ENCODE measurements around the gene CCAR1.
"Not testable (repeated sequence)": the region's sequence is repeated elsewhere in the genome, so short reads cannot be mapped to it uniquely, and the experiment has no call there.

Gene CCAR1

DNA sequence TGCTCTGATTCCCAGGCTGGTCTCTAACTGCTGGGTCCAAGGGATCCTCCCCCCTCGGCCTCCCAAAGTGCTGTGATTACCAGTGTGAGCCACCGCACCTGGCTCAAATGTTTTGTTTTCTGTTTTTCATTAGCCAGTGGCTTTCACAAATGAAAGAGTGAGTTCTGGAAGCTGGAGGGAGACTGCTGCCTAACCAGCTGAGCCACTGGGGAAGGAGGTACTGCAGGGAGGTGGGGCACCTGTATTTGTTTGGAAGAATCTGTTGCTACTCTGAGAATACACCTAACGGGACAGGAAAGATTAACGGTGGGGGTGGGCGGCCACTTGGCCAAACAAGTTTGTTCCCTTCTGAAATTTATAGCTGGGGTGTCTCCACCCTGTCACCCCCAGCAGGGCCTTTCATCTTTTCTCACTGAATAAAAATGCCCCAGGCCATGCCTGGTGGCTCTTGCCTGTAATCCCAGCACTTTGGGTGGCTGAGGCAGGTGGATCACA is 111.0 kb downstream of the CCAR1 start:
- no peak overlapping the region for H3K4me3 ChIP-seq (ENCODE audit: low read length)
- TF ChIP-seq, protein P1, sequence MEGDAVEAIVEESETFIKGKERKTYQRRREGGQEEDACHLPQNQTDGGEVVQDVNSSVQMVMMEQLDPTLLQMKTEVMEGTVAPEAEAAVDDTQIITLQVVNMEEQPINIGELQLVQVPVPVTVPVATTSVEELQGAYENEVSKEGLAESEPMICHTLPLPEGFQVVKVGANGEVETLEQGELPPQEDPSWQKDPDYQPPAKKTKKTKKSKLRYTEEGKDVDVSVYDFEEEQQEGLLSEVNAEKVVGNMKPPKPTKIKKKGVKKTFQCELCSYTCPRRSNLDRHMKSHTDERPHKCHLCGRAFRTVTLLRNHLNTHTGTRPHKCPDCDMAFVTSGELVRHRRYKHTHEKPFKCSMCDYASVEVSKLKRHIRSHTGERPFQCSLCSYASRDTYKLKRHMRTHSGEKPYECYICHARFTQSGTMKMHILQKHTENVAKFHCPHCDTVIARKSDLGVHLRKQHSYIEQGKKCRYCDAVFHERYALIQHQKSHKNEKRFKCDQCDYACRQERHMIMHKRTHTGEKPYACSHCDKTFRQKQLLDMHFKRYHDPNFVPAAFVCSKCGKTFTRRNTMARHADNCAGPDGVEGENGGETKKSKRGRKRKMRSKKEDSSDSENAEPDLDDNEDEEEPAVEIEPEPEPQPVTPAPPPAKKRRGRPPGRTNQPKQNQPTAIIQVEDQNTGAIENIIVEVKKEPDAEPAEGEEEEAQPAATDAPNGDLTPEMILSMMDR (IDR thresholded peaks at IDR 0.05; ENCODE audit: insufficient read depth, low read depth, low read length, missing control alignments), result no peak
- DNase-seq (ENCODE audit: low read depth), result peak; percentile 10

DNA sequence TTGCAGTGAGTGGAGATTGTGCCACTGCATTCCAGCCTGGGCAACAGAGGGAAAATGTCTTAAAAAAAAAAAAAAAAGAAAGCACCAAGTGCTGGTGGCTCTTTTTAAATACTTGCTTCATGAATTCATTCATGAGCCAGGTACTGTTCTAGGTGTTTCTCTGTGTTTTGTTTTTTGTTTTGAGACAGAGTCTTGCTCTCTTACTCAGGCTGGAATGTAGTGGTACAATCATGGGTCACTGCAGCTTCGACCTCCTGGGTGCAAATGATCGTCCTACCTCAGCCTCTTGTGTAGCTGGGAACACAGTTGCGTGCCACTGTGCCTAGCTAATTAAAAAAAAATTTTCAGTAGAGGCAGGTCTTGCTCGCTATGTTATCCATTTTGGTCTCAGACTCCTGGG is 111.6 kb downstream of the CCAR1 start:
- TF ChIP-seq, protein P1 (IDR thresholded peaks at IDR 0.05; ENCODE audit: insufficient read depth, low read depth, low read length, missing control alignments), result no peak
- DNase-seq (ENCODE audit: low read depth), result no peak
- no peak overlapping the region for H3K4me3 ChIP-seq (ENCODE audit: low read length)

DNA sequence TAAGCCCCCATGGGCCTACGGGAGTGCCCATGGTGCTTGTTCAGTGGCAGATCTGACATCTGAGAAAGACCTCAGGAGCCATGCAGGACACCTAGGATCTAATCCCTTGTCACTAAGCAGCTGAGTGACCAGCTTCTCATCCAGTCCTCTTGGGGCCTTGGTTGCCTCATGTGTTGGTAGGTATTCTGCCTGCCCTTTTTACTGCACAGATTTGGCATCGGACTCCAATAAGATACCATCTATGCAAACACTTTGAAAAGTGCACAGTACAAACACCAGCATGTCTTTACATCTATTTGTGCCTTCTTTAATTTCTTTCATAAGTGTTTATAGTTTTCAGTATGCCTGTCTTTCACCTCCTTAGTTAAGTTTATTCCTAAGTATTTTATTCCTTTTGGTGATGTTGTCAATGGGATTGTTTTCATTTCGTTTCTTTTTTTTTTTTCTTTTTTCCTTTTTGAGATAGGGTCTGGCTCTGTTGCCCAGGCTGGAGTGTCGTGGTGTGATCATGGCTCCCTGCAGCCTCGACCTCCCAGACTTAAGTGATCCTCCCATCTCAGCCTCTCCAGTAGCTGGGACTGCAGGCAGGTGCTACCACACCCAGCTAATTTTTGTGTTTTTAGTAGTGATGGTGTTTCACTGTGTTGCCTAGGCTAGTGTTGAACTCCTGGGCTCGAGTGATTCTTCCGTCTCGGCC is 116.7 kb downstream of the CCAR1 start:
- TF ChIP-seq, protein P1 (IDR thresholded peaks at IDR 0.05; ENCODE audit: insufficient read depth, low read depth, low read length, missing control alignments), result no peak
- DNase-seq (ENCODE audit: low read depth), result no peak
- no peak overlapping the region for H3K4me3 ChIP-seq (ENCODE audit: low read length)

DNA sequence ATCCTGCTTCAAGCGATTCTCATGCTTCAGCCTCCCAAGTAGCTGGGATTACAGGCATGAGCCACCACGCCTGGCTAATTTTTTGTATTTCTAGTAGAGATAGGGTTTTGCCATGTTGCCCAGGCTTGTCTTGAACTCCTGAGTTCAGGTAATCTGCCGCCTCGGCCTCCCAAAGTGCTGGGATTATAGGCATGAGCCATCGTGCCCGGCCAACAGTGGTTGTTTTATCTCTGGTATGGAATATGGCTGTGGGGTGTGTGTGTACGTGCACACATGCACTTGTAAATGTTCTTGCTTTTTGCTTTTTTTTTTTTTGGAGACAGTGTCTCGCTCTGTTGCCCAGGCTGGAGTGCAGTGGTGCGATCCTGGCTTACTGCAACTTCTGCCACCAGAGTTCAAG is 119.6 kb downstream of the CCAR1 start:
- DNase-seq (ENCODE audit: low read depth); H3K4me3 ChIP-seq (ENCODE audit: low read length): not testable (repeated sequence)

Measured in epithelial cell of esophagus (primary cell).